ENCODE measurements around the gene RIPK1.
A peak's percentile ranks its signal among the peaks of the same experiment; 100 is the strongest.
"Not testable (repeated sequence)": the region's sequence is repeated elsewhere in the genome, so short reads cannot be mapped to it uniquely, and the experiment has no call there.

The RIPK1 gene

GRCh38 chr6:3068329-3069214, at the start of gene RIPK1:
RIPK1 (plus strand) TSS chr6:3068494; CDS start chr6:3076824, 8,330 bp downstream.
- Histone ChIP-seq H3K9me3 (ENCODE audit: severe bottlenecking) (peaks cover 2% of the 10 kb centered on the region), H3K36me3 (peaks cover 3% of the 10 kb centered on the region; the same call in 1 of the 2 replicates), H3K27ac (peak within 1 kb of the TSS; percentile 98), H3K4me3 (ENCODE audit: low read depth, low read length) (peak within 1 kb of the TSS; percentile 57), H3K27me3 (ENCODE audit: insufficient read depth, low read depth, severe bottlenecking) (no peaks in the 10 kb centered on the region)
- TF ChIP-seq CTCF (IDR thresholded peaks at IDR 0.05; ENCODE audit: low read depth, low read length): peak; percentile 67
- DNase-seq: peak; percentile 98

GRCh38 chr6:3019065-3019464, 49.2 kb upstream of the RIPK1 start:
- H3K4me3 ChIP-seq (ENCODE audit: low read depth, low read length): no peak overlapping the region
- no peaks in the 10 kb centered on the region for H3K9me3 ChIP-seq (ENCODE audit: severe bottlenecking)
- no peak overlapping the region for H3K27ac ChIP-seq
- no peak for DNase-seq
- peaks cover 14% of the 10 kb centered on the region for H3K36me3 ChIP-seq
- no peak for TF ChIP-seq CTCF (IDR thresholded peaks at IDR 0.05; ENCODE audit: low read depth, low read length)
- no peaks in the 10 kb centered on the region for H3K27me3 ChIP-seq (ENCODE audit: insufficient read depth, low read depth, severe bottlenecking)

GRCh38 chr6:3019749-3020320, 48.5 kb upstream of the RIPK1 start:
- TF ChIP-seq CTCF (IDR thresholded peaks at IDR 0.05; ENCODE audit: low read depth, low read length): no peak
- Histone ChIP-seq H3K9me3 (ENCODE audit: severe bottlenecking) (no peaks in the 10 kb centered on the region), H3K36me3 (peaks cover 8% of the 10 kb centered on the region)

GRCh38 chr6:3020976-3021598, 47.2 kb upstream of the RIPK1 start:
- not testable (repeated sequence) for H3K4me3 ChIP-seq (ENCODE audit: low read depth, low read length); DNase-seq; H3K27ac ChIP-seq

More at GRCh38 chr6:3019749-3020320, 48.5 kb upstream of the RIPK1 start:
- DNase-seq: no peak
- Histone ChIP-seq H3K27ac (no peak overlapping the region), H3K4me3 (ENCODE audit: low read depth, low read length) (no peak overlapping the region), H3K27me3 (ENCODE audit: insufficient read depth, low read depth, severe bottlenecking) (no peaks in the 10 kb centered on the region)

GRCh38 chr6:3022765-3023662, 45.3 kb upstream of the RIPK1 start:
- no peaks in the 10 kb centered on the region for H3K27me3 ChIP-seq (ENCODE audit: insufficient read depth, low read depth, severe bottlenecking)
- no peaks in the 10 kb centered on the region for H3K9me3 ChIP-seq (ENCODE audit: severe bottlenecking)
- DNase-seq: no peak
- no peak overlapping the region for H3K27ac ChIP-seq
- TF ChIP-seq CTCF (IDR thresholded peaks at IDR 0.05; ENCODE audit: low read depth, low read length): no peak
- H3K4me3 ChIP-seq (ENCODE audit: low read depth, low read length): no peak overlapping the region
- H3K36me3 ChIP-seq: peaks cover 3% of the 10 kb centered on the region; the same call in 1 of the 2 replicates

More at GRCh38 chr6:3020976-3021598, 47.2 kb upstream of the RIPK1 start:
- not testable (repeated sequence) for H3K9me3 ChIP-seq (ENCODE audit: severe bottlenecking); H3K27me3 ChIP-seq (ENCODE audit: insufficient read depth, low read depth, severe bottlenecking); H3K36me3 ChIP-seq

Data from WERI-Rb-1 (cell line).